GM21825 (cell line): Measurements from ENCODE around the gene TFIP11.

Experiments used
- ATAC-seq: cut with Tn5 transposase; IDR thresholded peaks from one replicate; pipeline ENCODE4 v1.9.1; 2021; ENCODE audit warnings: mild to moderate bottlenecking, moderate library complexity; ENCODE audit not compliant: unreplicated experiment

Gene TFIP11

GRCh38 chr22:26481112-26481693 lies 31.1 kb downstream of the TFIP11 start:
- ATAC-seq: no peak

DNA sequence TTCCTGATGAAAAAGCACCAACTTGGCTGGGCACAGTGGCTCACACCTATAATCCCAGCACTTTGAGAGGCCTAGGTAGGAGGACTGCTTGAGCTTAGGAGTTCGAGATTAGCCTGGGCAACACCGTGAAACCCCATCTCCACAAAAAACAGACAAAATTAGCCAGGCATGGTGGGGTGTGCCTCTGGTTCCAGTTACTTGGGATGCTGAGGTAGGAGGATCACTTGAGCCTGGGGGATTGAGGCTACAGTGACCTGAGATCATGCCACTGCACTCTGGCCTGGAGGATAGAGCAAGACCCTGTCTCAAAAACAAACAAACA lies 31.7 kb downstream of the TFIP11 start:
- ATAC-seq: no peak

GRCh38 chr22:26479792-26480610 lies 32.3 kb downstream of the TFIP11 start:
- no peak for ATAC-seq

- no peak for ATAC-seq
Measured at GRCh38 chr22:26479043-26479791, 33.1 kb downstream of the TFIP11 start.

GRCh38 chr22:26477341-26477731 lies 34.9 kb downstream of the TFIP11 start:
- no peak for ATAC-seq

DNA sequence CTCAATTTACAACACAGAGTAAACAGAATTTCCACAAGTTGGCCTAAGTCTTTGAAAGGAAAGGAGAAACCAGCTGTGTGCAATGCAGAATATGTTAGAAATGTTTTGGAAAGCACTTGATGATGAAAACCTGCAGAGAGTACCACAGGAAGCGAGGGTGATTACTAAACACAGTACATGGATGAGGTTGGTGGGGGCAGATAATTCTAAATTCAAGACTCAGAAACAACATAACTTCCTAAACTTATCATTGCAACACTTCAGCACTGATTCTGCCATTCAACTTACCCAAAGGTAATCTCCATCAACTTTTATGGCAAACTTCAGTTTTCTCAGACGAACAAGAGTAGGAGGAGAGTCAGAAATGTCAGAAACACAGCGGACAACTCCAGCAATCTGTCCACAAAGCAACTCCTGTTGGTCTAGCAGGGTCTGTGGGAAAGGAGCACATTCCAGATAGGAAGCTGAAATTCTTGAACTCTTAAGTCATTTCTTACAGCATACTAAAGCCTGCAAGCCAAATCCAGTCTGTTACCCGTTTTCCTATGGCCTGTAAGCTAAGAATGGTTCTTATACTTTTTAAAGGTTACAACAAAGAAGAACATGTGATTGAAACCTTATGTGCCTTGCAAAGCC lies 35.5 kb downstream of the TFIP11 start:
- ATAC-seq: no peak

DNA sequence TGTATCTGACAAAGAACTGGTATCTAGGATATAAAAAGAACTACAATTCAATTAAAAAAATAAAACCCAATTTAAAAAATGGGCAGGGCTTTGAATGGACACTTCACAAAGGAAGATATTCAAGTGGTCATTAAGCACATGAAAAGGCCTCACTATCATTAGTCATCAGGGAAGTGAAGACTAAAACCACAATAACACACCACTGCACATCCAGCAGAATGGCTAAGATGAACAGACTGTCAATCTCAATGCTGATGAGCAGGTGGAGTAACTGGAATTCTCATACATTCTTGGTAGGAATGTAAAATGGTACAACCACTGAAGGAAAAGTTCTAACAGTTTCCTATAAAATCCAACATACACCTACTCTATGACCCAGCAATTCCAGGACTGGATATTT lies 37.6 kb downstream of the TFIP11 start:
- ATAC-seq: no peak

GRCh38 chr22:26471522-26471921 lies 40.8 kb downstream of the TFIP11 start:
- ATAC-seq: no peak

DNA sequence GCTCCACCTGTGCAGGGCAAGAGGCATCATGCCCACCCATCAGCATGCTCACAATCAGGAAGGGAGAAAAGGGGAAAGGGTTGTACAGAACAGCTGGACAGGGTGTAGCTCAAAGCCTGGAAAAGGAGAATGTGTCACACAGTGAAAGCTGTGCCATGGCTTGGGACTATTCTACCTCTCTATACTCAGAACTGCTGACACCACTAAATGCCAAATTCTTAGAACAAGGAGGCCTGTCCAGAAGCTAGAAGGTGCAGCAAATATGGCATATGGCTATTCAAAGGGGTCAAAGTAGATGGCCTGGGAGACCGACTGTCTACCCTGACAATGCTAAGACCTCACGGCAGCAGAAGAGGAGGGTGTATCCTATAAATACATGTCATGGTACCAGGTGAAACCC lies 41.5 kb downstream of the TFIP11 start:
- ATAC-seq: no peak

GRCh38 chr22:26466196-26466595 lies 46.1 kb downstream of the TFIP11 start:
- no peak for ATAC-seq

DNA sequence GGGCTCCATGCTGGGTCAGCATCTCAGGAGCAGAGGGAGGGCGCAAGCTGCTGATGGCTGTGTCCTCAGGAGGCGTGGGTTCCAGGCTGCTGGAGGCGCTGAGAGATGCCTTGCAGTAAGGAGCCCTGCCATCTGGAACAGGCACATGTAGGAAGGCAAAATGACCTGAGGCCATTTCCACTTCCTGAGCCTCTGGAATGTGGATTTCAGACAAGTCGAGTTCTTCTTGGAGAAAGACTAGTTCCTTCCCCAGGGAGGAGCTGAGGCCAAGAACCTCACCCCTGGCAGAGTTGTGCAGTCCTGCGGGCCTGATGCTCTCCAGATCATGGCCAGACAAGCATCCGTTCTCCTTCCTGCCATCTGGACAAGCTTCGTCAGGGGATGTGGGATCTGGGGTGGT lies 48.0 kb downstream of the TFIP11 start:
- no peak for ATAC-seq

DNA sequence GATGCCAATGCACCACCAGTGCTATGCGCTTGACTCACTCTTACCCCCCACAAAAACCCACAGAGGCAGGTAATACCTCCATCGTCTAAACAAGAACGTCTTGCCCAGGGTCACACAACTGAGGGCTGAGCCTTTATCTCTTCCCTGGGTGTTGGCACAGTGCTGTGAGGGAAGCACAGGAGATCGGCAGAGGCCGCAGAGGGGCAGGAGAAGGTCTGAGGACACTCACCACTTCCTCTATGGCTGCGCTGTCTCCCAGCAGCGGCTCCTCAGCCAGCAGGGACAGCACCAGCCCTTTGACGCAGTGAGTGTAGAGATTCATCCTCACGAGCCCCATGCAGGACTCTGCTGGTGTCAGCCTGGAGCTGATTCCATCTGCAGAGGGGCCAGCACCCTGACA lies 48.6 kb downstream of the TFIP11 start:
- ATAC-seq: no peak

GRCh38 chr22:26463101-26463661 lies 49.1 kb downstream of the TFIP11 start:
- no peak for ATAC-seq

GRCh38 chr22:26462641-26463040 lies 49.6 kb downstream of the TFIP11 start:
- ATAC-seq: no peak

DNA sequence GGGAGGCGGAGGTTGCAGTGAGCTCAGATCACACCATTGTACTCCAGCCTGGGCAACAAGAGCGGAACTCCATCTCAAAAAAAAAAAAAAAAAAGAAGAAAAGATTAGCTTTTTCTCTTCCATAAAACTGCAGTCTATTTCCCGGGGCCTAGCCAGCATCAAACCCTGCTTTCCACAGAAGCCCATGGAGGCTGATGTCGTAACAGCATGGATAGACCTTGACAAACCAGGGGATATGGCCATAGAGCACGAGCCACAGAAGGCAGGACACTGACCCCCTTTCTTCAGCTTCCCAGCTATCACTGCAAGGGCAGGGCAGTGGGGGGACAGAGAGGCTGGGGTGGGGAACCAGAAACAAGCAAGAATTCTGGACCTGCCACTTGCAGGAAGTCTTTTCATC lies 50.2 kb downstream of the TFIP11 start:
- ATAC-seq: no peak

GRCh38 chr22:26461188-26461810 lies 51.0 kb downstream of the TFIP11 start:
- no peak for ATAC-seq

GRCh38 chr22:26460202-26460601 lies 52.1 kb downstream of the TFIP11 start:
- ATAC-seq: no peak

GRCh38 chr22:26457661-26458272 lies 54.5 kb downstream of the TFIP11 start:
- no peak for ATAC-seq

GRCh38 chr22:26453812-26454500 lies 58.3 kb downstream of the TFIP11 start:
- ATAC-seq: no peak

DNA sequence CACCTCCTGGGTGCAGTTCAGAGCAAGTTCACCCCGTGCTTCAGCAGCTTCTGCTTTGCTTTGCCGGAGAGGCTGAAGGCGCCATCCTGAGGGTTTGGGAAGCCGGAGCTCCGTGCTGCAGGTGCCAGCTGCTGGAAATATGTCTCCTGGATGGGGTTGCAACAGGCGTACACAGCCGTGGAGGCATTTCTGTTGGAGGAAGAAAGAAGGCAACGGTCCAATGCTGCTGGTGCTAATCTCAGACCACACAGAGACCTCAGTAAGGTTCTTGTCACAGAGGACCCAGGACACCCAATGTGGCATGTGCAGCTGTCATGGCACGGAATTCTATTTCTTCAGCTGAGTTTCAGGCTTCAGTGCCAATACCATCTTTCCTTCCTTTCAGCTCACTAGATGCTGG lies 59.1 kb downstream of the TFIP11 start:
- ATAC-seq: no peak
